ENCODE results near the gene GPC5.

Gene GPC5

DNA sequence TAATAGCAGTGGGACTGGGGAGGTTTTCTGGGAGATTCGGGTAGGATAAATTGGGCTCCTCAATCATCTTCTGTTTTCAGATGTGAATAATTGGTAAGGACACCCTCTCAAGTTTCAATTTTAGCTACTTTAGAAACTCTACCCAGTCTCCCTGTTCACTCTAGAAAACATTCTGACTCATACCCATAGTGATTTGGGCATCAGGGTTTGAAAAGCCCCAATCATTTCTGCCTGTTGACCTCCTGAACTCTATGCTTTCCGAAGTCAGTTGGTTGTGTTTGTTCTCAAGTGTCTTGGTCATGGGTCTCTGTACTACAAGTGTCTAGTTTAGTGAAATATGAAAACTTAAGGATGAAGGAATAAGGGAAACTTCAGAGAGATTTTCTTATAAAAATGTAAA lies 916.8 kb downstream of the GPC5 start:
- no peak overlapping the region for H3K4me3 Mint-ChIP-seq
- no peaks in the 10 kb centered on the region for H3K27me3 Mint-ChIP-seq
- no peaks in the 10 kb centered on the region for H3K4me1 Mint-ChIP-seq (ENCODE audit: low read depth)
- H3K36me3 Mint-ChIP-seq (ENCODE audit: low read depth), result no peaks in the 10 kb centered on the region
- H3K27ac Mint-ChIP-seq, result no peak overlapping the region
- peaks cover 8% of the 10 kb centered on the region for H3K9me3 Mint-ChIP-seq

DNA sequence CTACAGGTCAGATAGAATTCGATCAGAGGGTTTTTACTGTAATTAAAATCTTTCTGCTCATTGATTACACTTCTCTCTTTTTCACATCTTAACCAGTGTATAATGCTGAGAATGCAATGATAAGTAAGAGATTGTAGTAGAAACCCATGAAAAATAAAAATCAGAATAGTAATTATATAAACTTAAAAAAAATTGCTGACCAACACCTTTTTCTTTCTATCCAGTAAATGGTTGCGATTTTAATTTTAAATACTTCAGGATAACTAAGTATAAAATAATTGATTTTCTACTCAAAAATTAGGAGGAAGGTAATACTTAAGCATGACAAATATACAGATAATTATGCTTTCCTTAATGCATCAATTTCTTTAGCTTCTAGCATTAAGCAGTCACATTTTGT lies 917.6 kb downstream of the GPC5 start:
- H3K4me1 Mint-ChIP-seq (ENCODE audit: low read depth), result no peaks in the 10 kb centered on the region
- no peaks in the 10 kb centered on the region for H3K27me3 Mint-ChIP-seq
- no peak overlapping the region for H3K4me3 Mint-ChIP-seq
- H3K36me3 Mint-ChIP-seq (ENCODE audit: low read depth), result no peaks in the 10 kb centered on the region
- H3K9me3 Mint-ChIP-seq, result peaks cover 8% of the 10 kb centered on the region
- H3K27ac Mint-ChIP-seq, result no peak overlapping the region

DNA sequence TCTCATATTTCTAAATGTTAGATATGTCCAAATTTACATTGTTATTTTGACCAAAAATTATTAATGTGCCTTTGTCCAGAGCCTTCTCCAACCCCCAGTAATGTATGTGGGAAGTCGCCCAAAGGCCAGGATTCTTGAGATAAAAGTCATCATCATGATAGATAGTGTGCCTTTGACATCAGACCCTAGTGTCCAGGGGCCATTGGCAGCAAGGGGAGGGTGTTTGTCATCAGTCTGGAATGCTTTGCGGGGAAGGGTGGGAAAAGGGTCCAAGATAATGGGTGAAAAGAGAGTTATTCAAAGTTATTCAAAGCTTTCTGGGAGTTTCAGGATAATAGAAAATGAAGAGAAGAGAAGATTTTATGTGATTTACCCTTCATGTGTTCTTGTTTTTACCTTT lies 918.6 kb downstream of the GPC5 start:
- Mint-ChIP-seq H3K27me3 (no peaks in the 10 kb centered on the region), H3K4me1 (ENCODE audit: low read depth) (no peaks in the 10 kb centered on the region), H3K27ac (no peak overlapping the region), H3K4me3 (no peak overlapping the region), H3K36me3 (ENCODE audit: low read depth) (no peaks in the 10 kb centered on the region), H3K9me3 (peaks cover 5% of the 10 kb centered on the region)

DNA sequence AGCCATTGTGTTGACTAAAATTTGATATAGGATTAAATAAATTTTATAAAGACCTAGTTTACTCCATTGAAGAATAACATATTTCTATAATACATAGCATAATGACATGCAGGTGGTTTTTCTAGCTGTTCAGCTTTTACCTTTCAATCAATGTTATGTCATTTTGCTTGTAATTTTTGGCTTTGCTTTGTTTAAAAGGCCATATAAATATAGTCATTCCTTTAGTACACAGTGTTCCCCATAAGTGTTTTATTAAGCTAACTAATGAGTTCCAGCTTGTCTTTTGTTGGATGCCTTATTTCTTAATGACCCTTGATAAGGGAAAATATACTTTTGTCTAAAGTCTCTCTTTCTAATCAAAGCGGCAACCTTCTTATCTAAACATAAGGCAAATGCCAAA lies 921.9 kb downstream of the GPC5 start:
- H3K4me3 Mint-ChIP-seq, result no peak overlapping the region
- no peak overlapping the region for H3K27ac Mint-ChIP-seq
- H3K36me3 Mint-ChIP-seq (ENCODE audit: low read depth), result no peaks in the 10 kb centered on the region
- no peaks in the 10 kb centered on the region for H3K9me3 Mint-ChIP-seq
- H3K27me3 Mint-ChIP-seq, result no peaks in the 10 kb centered on the region
- H3K4me1 Mint-ChIP-seq (ENCODE audit: low read depth), result no peaks in the 10 kb centered on the region

DNA sequence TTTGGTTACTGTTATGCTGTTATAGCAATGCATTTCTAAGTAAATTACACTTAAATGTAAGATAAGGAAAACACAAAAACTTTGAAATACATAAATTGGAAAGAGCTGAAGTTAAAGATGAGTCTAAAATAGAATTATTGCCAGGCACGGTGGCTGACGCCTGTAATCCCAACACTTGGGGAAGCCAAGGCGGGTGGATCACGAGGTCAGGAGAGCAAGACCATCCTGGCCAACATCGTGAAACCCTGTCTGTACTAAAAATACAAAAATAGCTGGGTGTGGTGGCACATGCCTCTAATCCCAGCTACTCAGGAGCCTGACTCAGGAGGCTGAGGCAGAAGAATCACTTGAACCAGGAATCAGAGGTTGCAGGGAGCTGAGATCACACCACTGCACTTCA lies 922.8 kb downstream of the GPC5 start:
- H3K4me1 Mint-ChIP-seq (ENCODE audit: low read depth), result no peaks in the 10 kb centered on the region
- H3K27me3 Mint-ChIP-seq, result no peaks in the 10 kb centered on the region
- H3K27ac Mint-ChIP-seq, result no peak overlapping the region
- H3K4me3 Mint-ChIP-seq, result no peak overlapping the region
- no peaks in the 10 kb centered on the region for H3K9me3 Mint-ChIP-seq
- no peaks in the 10 kb centered on the region for H3K36me3 Mint-ChIP-seq (ENCODE audit: low read depth)

DNA sequence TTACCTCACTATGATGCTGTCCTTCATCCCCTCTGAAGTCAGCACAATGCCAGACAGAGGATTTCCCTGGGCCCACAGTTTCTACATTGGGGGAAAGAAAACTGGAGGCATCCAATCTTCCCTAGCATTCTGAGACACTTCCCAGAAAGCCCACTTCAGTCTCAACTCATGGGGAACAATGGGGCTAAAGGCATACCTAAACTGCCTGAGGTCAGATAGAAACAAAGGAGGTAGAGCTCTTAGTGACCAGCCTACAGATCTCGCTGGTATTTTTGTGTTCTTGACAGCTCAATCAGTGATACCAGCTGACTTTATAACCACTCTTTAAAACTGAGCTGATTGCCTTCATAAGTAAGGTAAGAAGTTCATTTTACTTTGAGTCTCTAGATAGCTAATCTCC lies 947.2 kb downstream of the GPC5 start:
- H3K4me3 Mint-ChIP-seq, result no peak overlapping the region
- no peaks in the 10 kb centered on the region for H3K4me1 Mint-ChIP-seq (ENCODE audit: low read depth)
- H3K27ac Mint-ChIP-seq, result no peak overlapping the region
- peaks cover 17% of the 10 kb centered on the region for H3K9me3 Mint-ChIP-seq
- no peaks in the 10 kb centered on the region for H3K36me3 Mint-ChIP-seq (ENCODE audit: low read depth)
- H3K27me3 Mint-ChIP-seq, result no peaks in the 10 kb centered on the region

DNA sequence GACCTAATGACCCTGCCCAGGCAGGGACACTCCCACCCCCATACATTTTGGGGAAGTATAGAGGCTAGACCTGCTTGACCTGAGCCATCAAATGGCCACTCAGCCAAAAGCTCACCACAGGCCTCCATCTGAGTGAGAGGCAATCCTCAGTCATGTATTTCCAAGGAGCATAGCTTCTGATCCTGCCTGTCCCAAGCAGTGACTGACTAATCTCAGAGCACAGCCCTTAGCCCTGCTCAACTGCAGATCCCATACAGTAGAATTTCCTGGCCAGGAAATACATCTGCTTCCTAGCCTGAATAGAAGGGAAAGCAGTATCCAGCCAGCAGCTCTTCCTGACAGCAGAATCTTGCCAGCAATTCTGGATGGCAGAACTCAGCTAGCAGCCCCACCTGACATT lies 947.6 kb downstream of the GPC5 start:
- H3K4me1 Mint-ChIP-seq (ENCODE audit: low read depth), result no peaks in the 10 kb centered on the region
- peaks cover 17% of the 10 kb centered on the region for H3K9me3 Mint-ChIP-seq
- no peak overlapping the region for H3K27ac Mint-ChIP-seq
- H3K36me3 Mint-ChIP-seq (ENCODE audit: low read depth), result no peaks in the 10 kb centered on the region
- H3K27me3 Mint-ChIP-seq, result no peaks in the 10 kb centered on the region
- no peak overlapping the region for H3K4me3 Mint-ChIP-seq

DNA sequence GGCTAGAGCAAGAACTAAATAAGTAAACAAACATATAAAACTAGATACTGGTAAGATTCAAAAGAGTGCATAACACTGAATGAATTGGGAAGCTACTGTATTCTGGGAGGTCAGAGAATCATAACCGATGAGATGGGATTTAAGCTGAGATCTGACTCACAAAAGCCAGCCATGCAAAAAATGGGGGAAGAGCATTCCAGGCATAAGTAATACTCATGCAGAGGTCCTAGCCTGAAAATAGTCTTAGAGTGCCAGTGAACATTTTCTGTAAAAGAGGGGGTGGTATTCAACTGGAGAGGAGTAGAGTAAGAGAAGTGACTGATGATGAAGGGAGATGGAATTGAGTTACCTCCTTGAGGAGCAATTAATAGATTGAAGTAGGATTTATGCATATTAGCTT lies 956.2 kb downstream of the GPC5 start:
- peaks cover 15% of the 10 kb centered on the region for H3K9me3 Mint-ChIP-seq
- H3K27ac Mint-ChIP-seq, result no peak overlapping the region
- H3K4me3 Mint-ChIP-seq, result no peak overlapping the region

DNA sequence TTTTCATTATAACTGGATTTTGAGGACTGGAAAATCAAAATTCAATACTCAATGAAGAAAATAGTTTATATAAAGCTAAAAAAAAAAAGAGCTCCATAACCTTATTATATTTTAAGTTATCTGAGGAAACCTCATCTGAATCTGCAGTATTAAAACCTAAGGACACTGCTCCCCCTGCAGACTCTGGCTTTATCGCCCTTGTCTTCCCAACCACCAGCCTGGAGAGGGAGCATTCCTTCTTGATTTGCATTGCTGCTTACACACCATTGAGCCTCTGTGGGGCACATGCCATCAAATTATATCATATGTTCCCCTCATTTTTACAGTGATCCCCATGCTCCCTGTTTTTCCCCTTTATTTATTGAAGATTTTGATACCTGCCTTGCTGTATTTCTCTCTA lies 956.8 kb downstream of the GPC5 start:
- H3K4me3 Mint-ChIP-seq, result no peak overlapping the region
- H3K36me3 Mint-ChIP-seq (ENCODE audit: low read depth), result no peaks in the 10 kb centered on the region
- no peaks in the 10 kb centered on the region for H3K4me1 Mint-ChIP-seq (ENCODE audit: low read depth)
- no peak overlapping the region for H3K27ac Mint-ChIP-seq
- H3K9me3 Mint-ChIP-seq, result peaks cover 16% of the 10 kb centered on the region
- H3K27me3 Mint-ChIP-seq, result no peaks in the 10 kb centered on the region

More for the DNA sequence above, 956.2 kb downstream of the GPC5 start:
- Mint-ChIP-seq H3K27me3 (no peaks in the 10 kb centered on the region), H3K4me1 (ENCODE audit: low read depth) (no peaks in the 10 kb centered on the region), H3K36me3 (ENCODE audit: low read depth) (no peaks in the 10 kb centered on the region)

DNA sequence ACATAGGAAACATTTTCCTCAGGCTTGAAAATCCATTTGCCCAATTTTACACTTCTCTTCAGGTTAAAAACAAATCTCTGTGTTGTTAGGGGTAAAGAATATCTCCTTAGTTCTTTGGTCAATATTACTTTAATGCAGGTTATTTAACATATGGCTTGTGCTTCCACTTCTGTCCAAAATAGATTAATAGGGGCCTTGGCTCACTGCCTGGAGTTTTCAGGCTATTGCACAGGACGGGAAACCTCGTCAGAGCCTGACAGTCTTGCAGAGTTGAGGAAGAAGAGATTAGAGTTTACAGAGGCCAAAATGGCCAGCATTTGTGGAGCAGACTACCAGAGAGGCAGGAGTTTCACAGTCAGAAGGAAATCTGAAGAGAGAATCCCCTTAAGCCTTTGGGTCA lies 964.3 kb downstream of the GPC5 start:
- H3K9me3 Mint-ChIP-seq, result peaks cover 6% of the 10 kb centered on the region
- no peaks in the 10 kb centered on the region for H3K27me3 Mint-ChIP-seq
- no peak overlapping the region for H3K27ac Mint-ChIP-seq
- no peak overlapping the region for H3K4me3 Mint-ChIP-seq
- no peaks in the 10 kb centered on the region for H3K36me3 Mint-ChIP-seq (ENCODE audit: low read depth)
- no peaks in the 10 kb centered on the region for H3K4me1 Mint-ChIP-seq (ENCODE audit: low read depth)

DNA sequence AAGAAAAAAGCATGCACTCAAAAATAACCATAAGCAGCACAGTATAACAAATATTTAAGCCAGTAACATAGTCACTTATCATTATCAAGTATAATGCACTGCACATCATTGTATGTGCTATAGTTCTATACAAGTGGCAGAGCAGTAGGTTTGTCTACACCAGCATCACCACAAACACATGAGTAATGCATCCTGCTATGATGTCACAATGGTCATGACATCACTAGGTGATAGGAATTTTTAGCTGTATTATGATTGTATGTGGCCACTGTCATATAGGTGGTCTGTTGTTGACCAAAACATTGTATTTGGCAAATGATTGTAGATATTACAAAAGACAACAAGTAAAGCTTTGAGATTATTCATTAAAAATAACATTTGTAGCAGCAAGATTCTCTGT lies 967.5 kb downstream of the GPC5 start:
- no peaks in the 10 kb centered on the region for H3K36me3 Mint-ChIP-seq (ENCODE audit: low read depth)
- no peaks in the 10 kb centered on the region for H3K4me1 Mint-ChIP-seq (ENCODE audit: low read depth)
- H3K9me3 Mint-ChIP-seq, result peaks cover 3% of the 10 kb centered on the region
- no peaks in the 10 kb centered on the region for H3K27me3 Mint-ChIP-seq
- no peak overlapping the region for H3K27ac Mint-ChIP-seq
- no peak overlapping the region for H3K4me3 Mint-ChIP-seq

DNA sequence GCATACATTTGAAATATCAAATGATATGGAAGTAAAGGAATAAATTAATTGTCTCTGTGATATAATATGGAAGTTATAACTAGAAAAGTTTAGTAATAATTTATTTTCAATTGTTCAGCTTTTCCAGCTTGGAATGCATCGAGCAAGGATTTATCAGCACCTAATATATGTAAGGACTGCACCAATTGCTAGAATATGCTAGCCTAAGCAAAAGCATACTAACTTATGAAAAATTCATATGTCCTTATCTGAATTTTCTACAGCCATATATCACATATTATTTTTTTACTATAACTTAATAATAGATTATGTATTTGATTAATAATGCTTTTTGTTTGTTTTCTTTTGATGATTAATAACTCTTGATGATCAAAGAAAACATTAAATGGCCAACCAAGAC lies 979.0 kb downstream of the GPC5 start:
- no peaks in the 10 kb centered on the region for H3K36me3 Mint-ChIP-seq (ENCODE audit: low read depth)
- H3K4me1 Mint-ChIP-seq (ENCODE audit: low read depth), result no peaks in the 10 kb centered on the region

DNA sequence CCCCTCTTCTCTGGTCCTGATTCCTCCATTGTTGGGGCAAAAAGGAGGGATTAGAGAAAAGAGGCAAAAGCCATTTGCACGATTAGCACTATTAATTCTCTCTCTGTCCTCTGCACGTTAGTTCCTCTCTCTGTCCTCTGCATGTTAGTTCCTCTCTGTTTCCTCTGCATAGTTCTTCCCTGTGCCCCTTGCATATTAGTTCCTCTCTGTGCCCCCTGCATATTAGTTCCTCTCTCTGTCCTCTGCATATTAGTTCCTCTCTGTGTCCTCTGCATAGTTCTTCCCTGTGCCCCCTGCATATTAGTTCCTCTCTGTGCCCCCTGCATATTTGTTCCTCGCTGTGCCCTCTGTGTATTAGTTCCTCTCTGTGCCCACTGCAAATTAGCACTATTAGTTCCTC lies 981.0 kb downstream of the GPC5 start:
- peaks cover 14% of the 10 kb centered on the region for H3K9me3 Mint-ChIP-seq
- no peaks in the 10 kb centered on the region for H3K36me3 Mint-ChIP-seq (ENCODE audit: low read depth)
- H3K4me3 Mint-ChIP-seq, result no peak overlapping the region
- H3K27me3 Mint-ChIP-seq, result no peaks in the 10 kb centered on the region
- no peak overlapping the region for H3K27ac Mint-ChIP-seq
- H3K4me1 Mint-ChIP-seq (ENCODE audit: low read depth), result no peaks in the 10 kb centered on the region

More for the DNA sequence above, 979.0 kb downstream of the GPC5 start:
- Mint-ChIP-seq H3K9me3 (peaks cover 14% of the 10 kb centered on the region), H3K27ac (no peak overlapping the region), H3K4me3 (no peak overlapping the region), H3K27me3 (no peaks in the 10 kb centered on the region)

DNA sequence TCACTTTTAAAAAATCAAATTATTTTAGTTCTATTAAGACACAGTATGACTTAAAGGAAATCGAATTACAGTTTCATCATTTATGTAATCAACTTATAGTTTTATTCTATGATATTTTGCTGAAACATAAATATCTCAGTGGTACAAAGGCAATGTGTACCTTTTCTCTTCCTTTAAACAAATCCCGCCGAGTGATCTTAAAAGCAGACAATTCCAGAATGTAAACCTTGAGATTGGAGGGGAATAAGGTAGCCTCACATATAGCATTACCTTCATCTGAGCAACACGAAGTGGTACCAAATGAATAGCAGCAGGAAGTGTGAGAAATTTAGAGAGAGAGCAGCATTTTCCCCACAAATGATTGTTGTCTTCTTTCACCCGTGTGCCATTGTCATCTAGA lies 986.0 kb downstream of the GPC5 start:
- Mint-ChIP-seq H3K27me3 (no peaks in the 10 kb centered on the region), H3K36me3 (ENCODE audit: low read depth) (no peaks in the 10 kb centered on the region), H3K27ac (no peak overlapping the region), H3K4me3 (no peak overlapping the region), H3K4me1 (ENCODE audit: low read depth) (no peaks in the 10 kb centered on the region), H3K9me3 (peaks cover 19% of the 10 kb centered on the region)

DNA sequence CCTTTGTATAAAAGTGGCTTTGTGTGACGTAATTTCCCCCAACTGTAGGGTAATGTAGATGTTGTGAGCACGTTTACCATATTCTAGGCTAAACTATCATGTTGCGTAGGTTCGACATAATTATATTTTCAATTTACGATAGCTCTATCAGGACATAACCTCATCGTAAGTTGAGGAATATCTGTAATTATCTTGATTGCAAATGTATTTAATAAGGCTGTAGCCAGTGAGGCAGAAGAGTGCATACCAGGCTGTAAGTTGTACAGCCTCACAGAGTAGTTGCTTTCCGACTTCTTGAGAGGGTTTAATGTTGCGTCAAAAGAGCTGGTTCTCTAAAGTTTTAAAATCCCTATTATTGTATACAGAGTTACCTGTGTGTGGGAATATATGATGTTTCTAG lies 988.8 kb downstream of the GPC5 start:
- Mint-ChIP-seq H3K27ac (no peak overlapping the region), H3K27me3 (no peaks in the 10 kb centered on the region), H3K4me3 (no peak overlapping the region), H3K9me3 (peaks cover 10% of the 10 kb centered on the region), H3K36me3 (ENCODE audit: low read depth) (no peaks in the 10 kb centered on the region), H3K4me1 (ENCODE audit: low read depth) (no peaks in the 10 kb centered on the region)

DNA sequence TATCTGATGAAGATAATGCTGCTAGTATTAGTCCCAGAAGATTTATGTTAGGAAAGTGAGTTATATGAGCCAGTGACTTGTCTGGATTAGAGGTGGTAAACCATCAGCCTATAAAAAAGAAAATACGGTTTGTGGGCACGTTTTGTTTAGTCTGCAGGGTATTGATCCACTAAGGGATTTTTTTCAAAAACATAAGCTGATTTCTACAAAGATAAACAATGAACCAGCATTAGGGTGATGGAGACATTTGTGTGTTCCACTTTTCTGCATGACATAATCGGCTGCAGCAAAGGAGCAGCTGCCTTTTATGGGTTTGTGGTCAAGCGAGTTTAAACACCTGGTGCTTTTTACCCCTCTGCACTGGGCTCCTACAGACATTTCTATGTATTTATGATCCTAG lies 991.8 kb downstream of the GPC5 start:
- no peaks in the 10 kb centered on the region for H3K36me3 Mint-ChIP-seq (ENCODE audit: low read depth)
- H3K27me3 Mint-ChIP-seq, result no peaks in the 10 kb centered on the region
- H3K9me3 Mint-ChIP-seq, result peaks cover 9% of the 10 kb centered on the region
- H3K4me1 Mint-ChIP-seq (ENCODE audit: low read depth), result no peaks in the 10 kb centered on the region
- no peak overlapping the region for H3K27ac Mint-ChIP-seq
- no peak overlapping the region for H3K4me3 Mint-ChIP-seq

DNA sequence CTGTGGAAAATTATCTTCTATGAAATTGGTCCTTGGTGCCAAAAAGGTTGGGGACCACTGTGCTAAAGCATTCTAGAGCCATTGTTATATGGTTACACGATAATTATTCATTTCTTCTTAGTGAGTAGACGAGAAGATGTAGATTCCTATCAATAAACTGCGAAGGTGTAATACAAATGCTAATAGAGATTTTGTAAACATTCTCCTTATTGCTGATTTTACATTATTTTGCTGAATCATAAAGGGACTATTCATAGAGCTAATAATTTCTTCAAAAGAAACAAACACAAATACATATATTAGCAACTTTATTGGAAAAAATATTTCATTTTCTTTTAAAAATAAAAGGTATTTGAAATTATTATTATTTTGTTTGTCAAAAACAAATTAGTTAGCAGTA lies 1005.2 kb downstream of the GPC5 start:
- Mint-ChIP-seq H3K36me3 (ENCODE audit: low read depth) (no peaks in the 10 kb centered on the region), H3K9me3 (no peaks in the 10 kb centered on the region), H3K4me3 (no peak overlapping the region), H3K4me1 (ENCODE audit: low read depth) (no peaks in the 10 kb centered on the region), H3K27ac (no peak overlapping the region), H3K27me3 (no peaks in the 10 kb centered on the region)
